HS-27A (cell line): Measurements from ENCODE around the gene MKRN2OS.
A peak's percentile ranks its signal among the peaks of the same experiment; 100 is the strongest.
"Not testable (repeated sequence)": the region's sequence is repeated elsewhere in the genome, so short reads cannot be mapped to it uniquely, and the experiment has no call there.

Source experiments
- DNase-seq: peaks from one replicate; pipeline ENCODE4 v3.0.0-alpha.2; 2012; ENCODE audit warnings: low read depth, missing footprints

MKRN2OS gene

DNA sequence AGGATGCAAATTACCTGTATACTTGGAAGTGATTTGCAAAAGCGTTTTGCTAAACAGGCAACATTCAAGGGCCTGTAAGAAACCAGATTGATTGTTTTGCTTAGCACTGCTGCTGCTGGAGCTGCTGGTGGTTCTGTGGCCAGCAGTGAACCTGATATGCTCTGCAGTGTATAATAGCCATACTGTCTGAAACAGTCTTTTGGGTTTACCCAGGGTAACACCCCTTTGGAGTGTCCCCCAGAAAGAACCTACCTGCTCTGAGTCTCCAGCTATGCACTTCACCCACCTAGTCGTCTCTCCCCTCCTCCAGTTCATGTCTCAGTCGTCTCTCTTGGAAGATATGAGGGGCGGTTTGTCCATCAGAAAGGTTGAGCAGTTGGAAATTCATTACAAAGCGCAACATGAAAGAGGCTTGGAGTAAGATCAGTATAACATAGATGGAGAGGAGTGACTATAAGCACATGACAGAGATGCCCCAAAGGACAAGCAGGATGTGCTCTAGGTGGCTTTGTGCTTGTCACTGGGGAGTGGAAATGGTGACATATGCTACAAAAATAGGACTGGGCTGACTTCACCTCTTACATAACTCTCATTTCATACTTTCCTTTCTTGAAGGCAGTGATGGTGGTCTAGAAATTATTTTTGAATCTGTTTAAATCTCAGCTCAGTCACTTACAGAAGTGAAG, 15.3 kb upstream of the MKRN2OS start:
- no peak for DNase-seq

DNA sequence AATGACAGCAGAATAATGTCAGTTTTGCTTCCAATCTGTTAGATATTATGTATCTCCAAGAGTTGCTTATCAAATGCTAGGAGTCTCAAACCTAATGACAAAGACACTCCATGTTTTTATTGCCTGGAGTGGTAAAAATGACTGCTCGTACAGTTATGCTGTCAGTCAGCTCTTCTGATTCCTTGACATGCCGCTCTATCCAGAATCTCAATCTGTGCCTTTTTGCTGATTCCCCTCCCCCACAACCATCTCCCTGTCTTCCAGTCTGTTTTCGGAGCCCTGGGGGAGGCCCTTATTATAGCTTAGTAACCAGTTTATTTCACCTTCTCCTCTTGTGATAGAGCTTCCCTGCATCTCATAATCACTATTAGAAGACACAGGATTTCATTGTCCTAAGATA, 14.2 kb upstream of the MKRN2OS start:
- no peak for DNase-seq

DNA sequence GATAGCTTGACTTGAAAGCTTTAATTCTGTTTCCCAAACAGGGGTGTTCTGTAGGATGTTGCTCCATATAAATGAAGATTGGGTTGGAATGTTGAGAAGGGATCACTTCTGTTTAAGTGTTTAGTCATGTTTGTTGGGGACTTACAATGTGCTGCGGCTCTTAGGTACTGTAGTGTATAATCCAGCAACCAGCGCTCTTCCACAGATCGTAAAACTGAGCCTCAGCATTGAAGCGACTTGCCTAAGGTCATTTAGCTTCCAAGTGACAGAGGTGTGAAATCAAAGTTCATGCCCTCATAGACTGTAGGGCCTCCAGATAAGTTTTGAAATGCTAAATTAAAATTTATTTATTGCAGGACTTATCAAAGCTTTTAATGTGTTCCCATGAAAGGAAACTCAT, 13.4 kb upstream of the MKRN2OS start:
- no peak for DNase-seq

DNA sequence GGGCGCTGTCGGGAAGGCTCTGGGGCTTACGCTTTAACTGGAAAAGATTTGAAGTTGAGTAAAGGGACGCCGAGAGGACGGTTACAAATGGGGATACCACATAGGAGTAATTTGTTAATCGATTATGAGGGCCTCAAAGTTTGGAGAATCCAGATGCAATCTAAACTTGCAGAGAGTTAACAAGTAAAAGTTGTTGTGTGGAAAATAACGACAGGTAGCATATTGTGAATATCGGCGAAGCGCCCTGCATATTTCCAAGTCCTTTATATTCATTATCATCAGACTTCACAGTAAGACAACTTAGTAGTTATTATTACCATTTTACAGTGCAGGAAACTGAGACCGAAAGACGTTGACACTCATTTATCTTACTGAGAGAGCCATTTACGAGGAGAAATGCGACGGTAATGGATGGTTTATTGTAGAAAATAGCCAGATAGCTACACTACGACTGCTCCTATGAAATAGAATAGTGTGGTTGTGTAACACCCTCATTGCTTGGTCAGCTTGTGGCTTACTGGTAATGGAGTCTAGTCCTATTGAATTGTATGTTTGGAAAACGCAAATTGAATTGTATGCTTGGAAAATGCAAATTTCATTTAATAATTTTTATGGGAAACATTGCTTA, 12.3 kb upstream of the MKRN2OS start:
- no peak for DNase-seq

DNA sequence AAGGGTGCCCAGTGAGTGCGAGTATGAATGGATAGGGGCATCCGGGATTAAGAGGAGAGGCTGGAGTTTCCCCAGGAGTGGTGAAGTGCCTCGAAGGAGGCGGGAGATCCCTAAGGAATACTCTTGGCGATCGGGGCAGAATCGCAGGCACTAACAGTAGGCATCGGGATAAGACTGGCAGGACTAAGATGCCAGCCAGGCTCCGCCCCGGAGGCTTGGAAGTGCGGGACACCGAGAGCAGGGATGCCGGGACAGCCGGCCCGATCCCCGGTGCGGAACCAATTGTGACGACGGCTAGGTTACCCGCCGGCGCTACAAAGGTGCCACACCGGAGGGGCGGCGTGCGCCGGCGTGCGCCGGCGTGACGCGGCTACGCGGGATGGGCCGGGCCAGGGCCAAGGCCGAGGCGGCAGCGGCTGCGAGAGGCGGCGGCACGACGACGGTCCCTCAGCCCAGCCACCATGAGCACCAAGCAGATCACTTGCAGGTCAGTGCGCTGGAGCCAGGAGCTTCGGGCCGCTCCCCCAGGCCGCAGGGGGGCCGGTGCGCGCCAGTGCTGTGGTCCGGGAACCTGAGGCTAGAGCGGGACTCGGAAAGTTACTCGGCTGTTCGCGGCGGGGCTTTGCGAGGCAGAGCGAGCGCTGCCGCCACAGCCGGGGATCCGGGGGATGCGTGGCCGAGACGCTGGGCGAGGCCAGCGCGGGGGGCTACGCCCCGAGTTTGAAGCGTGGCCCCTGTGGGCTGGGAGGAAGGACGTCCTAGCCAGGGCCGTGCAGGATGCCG, 11.6 kb upstream of the MKRN2OS start, which contains the start of gene MKRN2:
Gene MKRN2 (plus strand): TSS at position 398 of the 783 bp plus-strand sequence. CDS start 64 bp downstream, at position 462.
- peak; percentile 89 for DNase-seq

DNA sequence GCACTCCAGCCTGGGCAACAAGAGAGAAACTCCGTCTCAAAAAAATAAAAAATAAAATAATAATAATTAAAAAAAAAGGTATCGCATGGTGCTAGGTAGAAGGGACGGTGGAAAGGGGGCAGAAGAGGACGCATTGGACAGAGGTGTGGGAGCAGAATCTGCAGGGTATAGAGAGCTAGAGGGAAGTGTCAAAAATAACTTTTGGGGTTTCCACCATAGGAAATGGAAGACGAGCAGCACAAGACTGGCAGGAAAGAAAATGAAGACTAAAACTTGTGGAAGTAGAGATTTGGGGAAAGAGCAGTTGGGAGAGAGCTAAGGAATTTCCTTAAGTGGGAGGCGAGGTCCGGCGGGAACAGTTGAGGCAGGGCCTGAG, 11.0 kb upstream of the MKRN2OS start:
- DNase-seq = no peak

DNA sequence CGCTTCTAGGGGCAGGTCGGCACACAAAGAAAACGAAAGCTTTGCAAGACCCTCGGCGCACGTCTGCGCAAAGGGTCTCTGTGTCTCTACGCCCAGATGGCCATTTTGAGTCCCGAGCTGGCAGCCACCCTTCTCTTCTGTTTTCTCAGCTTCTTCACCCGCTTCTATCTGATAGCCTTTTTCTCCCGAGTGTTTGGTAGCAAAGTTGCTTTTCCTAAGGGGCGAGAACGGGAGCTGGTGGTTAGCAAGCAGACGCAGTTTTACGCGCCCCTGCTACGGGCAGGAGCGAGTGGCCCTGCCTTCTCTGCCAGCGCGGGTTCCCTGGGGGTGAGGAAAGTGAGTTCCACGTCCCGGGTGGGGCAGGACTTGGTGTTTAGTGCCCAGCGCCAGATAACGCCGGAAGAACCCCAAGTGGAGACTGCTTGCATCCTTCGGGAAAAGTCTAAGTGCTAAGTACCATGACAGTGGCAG, 8.7 kb upstream of the MKRN2OS start:
- no peak for DNase-seq

DNA sequence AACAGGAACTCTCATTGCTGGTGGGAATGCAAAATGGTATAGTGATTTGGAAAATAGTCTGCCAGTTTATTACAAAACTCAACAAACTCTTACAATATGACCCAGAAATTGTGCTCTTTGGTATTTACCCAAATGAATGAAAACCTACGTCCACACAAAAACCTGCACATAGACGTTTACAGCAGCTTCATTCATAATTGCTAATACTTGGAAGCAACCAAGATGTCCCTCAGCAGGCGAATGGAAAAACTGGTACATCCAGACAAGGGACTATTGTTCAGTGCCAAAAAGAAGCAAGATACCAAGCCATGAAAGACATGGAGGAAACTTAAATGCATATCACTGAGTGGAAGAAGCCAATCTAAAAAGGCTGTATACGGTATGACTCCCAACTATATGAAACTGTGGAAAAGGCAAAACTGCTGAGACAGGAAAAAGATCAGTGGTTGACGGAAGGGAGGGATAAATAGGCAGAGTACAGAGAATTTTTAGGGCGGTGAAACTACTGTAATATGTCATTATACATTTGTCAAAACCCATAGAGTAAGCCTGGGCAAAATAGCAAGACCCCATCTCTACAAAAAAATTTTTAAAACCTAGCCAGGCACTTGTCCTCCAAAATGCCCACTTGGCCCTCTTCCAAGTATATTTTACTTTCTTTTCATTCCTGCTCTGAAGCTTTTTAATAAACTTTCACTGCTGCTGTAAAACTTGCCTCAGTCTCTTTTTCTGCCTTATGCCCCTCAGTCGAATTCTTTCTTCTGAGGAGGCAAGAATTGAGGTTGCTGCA, 4.9 kb upstream of the MKRN2OS start:
- no peak for DNase-seq

DNA sequence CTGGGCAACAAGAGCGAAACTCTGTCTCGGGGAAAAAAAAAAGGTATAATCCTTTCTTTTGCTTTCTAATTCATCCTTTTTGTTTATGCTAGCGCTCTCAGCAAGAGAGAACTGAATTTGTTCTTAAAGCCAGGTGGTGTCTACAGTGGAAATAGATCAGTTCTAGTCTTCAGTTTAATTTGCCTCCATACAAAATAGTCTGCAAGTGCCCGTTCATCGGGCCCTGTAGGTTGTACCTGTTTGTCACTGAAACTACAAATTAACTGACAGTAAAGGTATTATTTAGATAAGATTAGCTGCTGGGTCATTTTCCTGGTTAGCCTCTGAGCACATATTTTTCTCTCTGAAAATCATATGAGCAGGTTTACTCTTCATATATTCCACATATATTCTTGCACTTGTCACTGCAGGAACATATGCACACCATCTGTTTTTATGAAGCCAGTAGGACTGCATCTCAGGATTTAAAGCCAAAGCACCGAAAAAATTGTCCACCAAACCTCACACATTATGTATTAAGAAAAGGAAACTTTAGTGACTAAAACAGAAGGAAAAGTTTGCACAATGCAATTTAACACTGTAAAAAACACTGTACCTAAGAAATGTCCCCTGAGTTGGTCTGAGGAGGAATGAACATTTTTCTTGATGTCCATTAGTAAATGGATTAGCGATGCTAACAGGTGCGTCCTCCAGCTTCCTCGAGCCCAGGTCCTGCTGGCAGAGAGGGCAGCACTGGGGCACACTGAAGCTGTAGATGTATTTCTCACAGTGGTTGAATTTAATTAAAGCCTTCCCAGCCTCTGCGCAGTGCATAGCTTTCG, 437 bp downstream of the MKRN2OS start:
- no peak for DNase-seq

DNA sequence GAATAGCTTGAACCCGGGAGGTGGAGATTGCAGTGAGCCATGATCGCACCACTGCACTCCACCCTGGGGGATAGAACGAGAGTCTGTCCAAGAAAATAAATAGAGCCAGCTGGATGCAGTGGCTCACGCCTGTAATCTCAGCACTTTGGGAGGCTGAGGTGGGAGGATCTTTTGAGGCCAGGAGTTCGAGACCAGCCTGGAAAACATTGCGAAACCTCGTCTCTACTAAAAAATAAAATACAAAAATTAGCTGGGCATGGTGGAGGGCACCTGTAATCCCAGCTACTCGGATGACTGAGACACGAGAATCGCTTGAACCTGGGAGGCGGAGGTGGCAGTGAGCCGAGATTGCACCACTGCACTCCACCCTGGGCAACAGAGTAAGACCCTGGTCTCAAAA, 1.8 kb downstream of the MKRN2OS start:
- not testable (repeated sequence) for DNase-seq

DNA sequence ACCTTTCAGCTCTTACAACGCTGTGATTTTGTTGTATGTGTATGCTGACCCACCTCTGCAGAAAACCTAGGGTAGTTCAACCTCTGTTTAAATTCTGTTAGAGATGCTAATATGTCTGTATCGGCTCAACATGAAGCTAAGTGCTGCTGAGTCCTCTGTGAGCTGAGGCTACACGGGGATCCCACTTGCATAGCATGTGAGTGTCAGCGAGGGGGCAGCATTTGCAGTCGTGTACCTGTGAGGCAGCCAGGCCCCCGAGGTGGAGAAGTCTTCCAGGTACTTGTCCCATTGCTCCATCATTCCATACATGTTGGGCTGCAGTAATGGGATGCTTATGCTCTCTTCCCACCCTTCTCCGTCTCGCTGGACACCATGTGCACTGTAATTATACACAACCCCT, 3.7 kb downstream of the MKRN2OS start:
- DNase-seq = no peak

DNA sequence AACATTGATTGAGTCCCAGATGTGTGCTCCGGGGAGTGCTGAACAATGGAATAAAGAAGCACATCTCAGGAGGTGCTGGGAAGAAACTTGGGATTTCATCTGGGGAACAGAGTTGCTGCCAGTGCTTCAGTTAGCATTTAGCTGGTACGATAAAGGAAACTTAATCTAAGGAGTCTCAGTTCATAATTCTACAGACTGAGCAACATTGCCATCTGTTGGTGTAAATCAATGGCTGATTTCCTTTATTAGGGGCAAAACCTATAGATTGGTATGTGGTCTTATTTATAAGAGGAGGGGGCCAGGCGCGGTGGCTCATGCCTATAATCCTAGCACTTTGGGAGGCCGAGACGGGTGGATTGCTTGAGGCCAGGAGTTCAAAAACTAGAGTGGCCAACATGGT, 8.9 kb downstream of the MKRN2OS start:
- DNase-seq = no peak

DNA sequence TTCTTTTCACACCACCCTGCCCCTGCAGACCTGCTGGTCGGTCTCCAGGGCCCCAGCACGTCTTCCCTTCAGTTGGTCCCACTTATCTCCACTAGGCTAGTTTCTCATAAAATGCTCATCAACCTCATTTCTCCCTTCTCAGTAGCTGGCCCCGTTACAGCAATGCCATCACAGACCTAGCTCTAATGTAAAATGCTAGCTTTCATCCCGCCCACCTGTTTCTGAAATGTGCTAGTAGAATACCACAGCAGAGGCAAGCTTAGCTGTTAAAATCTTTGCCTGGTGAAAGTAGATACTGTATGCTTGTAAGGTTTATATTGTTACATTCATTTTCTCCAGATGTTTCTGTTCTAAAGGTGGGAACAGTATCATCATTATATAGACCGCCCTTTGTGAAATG, 13.1 kb downstream of the MKRN2OS start:
- DNase-seq = no peak

DNA sequence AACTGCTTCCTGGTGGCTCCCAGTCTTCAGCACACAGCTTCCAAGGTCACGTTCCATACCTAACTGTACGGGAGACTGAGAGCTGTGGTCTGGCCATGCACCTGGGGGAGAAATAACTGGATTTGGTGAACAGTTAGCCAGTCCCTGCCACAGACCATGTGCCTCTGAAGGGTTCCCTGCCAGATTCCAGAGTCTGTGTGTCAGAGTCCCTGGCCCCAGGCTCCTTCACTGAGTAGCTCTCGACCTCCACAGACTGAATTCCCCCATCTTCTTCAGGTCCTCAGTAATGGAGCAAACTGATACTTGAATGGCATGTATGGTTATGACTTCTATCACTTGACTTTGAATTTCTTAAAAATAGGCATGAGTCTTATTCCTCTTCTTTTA, 17.5 kb downstream of the MKRN2OS start:
- DNase-seq = no peak

DNA sequence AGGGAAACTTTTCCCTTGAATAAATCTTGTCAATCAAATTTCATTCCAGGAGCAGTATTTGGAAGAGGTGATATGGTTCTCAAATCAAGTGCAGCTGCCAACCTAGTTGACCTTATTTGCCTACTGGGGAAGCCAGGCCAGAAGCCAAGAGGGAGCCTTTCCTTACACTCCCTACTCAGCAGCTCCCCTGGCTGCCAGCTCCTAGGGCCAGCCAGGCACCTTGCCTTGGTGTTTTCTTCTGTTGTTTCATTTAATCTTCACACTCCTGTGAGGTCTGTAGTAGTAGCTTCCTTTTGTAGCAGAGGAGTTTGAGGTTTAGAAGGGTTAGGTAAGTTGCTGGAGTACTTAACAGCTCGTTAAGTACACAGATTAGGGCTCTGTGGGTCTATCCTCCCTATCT, 22.6 kb downstream of the MKRN2OS start:
- no peak for DNase-seq

DNA sequence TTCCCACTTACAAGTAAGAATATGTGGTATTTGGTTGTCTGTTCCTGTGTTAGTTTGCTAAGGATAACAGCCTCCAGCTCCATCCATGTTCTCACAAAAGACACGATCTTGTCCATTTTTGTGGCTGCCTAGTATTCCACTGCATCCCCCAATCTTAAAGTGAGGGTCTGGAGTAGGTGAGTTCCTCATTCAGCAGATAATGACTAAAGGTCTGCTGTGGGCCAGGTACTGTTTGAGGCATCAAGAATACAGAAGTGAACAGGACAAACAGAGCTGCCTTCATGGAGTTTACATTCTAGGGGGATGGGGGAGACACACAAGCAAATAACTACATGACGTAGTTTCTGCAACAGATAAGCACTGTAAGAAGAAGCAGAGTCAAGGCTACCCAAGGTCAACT, 24.3 kb downstream of the MKRN2OS start:
- no peak for DNase-seq

DNA sequence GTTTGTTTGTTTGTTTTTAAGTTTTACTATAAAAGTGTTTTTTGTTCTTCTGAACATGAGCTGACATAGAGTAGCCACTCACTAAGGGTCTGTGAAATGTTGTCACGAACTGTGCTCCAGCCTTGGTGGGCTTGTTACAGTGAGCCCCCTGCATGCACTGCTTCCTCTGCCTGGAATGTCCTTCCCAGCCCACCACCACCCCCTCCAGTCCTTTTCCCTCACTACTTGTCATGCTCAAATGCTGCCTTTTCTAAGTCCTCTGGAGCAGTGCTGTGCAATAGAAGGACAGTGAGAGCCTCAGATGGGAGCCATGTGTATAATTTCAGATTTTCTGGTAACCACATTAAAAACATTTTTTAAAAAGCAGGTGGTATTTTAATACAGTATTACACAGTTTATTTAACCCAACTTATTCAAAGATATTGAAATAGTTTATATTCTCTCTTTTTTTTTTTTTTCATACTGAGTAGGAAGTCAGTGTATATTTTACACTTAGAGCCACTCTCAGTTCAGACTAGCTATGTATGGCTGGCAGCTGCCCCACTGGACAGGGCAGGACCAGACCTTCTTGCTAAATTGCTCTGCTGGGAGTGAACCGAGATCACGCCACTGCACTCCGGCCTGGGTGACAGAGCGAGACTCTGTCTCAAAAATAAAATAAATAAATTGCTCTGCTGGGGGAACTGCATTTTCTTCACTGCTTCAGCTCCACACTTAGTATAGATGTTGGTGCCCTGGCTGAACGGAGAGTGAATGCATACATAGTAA, 26.9 kb downstream of the MKRN2OS start:
- DNase-seq = no peak

DNA sequence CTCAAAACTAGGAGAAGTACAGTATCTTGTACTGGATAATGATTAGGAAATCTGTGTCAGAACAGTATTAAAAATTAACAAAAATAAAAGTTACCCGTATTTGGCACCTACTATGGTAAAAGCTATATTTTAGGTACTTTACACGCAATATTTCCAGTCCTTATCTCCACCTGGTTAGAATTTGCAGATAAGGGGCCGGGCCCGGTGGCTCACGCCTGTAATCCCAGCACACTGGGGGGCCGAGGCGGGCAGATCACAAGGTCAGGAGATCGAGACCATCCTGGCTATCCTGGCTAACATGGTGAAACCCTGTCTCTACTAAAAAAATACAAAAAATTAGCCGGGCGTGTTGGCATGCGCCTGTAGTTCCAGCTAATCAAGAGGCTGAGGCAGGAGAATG, 28.4 kb downstream of the MKRN2OS start:
- no peak for DNase-seq

DNA sequence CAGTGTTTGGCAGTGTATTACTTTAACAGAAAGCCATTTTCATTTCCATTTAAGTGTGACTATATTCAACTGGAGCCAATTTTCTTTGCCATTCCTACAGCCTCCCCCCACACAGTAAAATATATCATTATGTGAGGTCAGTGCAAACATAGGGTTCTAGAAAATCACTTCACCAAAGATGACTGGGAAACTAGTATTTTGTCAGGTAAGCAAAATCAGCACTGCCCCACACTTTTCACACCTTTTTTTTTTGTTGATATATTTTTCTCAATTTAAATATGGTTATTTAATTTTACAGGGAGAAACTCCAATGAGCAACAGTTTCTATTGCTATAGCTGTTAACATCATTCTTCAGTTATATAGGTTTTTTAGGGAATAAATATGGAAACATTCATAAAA, 29.7 kb downstream of the MKRN2OS start:
- DNase-seq = no peak

DNA sequence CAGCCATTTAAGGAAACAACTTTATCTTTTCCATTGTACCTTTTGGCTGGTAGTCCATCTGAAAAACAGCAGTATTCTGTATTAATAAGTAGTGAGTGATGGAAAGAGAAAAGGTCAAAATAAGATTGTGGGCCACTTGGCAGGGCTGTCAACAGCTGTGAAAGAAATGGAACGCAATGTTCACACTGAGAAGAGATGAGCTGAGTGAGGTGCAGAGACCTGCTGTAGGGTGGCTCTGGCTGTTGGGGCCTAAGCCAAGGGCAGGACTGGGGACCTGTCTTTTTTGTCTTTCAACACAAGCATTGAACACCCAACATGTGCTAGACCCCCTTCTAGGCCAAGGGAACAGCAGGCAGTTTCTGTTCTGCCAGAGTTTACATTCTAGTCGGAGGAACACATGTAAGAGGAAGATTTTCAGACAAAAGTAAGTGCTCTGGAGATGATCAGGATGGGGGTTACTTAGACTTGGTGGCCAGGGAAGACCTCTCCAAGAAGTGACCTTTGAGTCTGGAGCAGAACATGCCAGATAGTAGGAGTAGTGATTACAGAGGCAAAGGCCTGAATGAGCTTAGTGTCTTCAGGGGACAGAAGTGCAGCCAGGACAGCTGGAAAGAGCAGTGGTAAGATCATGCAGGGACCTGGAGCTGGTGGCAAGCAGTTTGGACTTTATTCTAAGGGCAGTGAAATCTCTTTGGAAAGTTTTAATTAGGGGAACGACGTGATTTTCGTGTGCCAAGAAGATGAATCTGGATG, 31.4 kb downstream of the MKRN2OS start:
- no peak for DNase-seq
